ENCODE measurements around the gene TP53INP2. TPM values are rescaled to one million over a fixed set of nuclear protein-coding genes. Genes with fewer than 3 reads are reported as not detected.

Gene TP53INP2
- total and polyA plus RNA-seq, 2 of the 8 experiments (the other 6 are each of a cell fraction or from before 2014, with no cell fraction given), result 2.4 to 4.8 TPM

DNA sequence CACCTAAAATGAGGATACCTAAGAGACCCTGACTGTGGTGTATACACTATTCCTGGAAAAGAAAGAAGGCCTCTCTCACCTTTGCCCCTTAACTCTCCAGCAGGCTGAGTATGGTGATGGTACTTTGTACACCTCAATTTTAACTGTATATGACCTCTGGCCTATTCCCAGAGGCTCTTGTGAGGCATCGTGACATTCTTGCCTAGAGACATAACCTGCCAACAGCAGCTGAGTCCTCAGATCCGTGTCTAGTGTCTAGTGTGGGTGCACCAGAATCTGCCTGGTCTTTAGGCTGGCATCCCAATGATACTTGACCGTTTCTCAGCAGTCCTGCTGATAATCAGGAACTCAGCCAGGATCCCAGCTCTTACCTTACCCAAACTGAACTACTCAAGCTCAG, 20.0 kb downstream of the TP53INP2 start:
- no peak overlapping the region for H2BK20ac ChIP-seq (ENCODE audit: low read length)
- ChIA-PET CTCF (ENCODE audit: partially characterized antibody) (interaction anchor here (0.8 to 1.1 kb wide), 2 partner anchors 11 to 16 kb away, joined by 3 read pairs; no protein-coding TSS in a partner anchor), POLR2A (ENCODE audit: partially characterized antibody) (no interaction called here)
- H2AK5ac ChIP-seq (ENCODE audit: low read depth, low read length), result no peak overlapping the region
- no peak overlapping the region for H3K18ac ChIP-seq (ENCODE audit: extremely low read depth, low read length)
- no peak overlapping the region for H2AFZ ChIP-seq (ENCODE audit: low read length)
- DNase-seq (ENCODE audit: low read depth in 1 of 2, low spot score in 2 of 2), result no peak
- no peak for FAIRE-seq
- no peak overlapping the region for H4K5ac ChIP-seq (ENCODE audit: insufficient read length, low read depth, low read length)
- no peaks in the 10 kb centered on the region for H3K4me1 ChIP-seq (replicated peaks in 1 of 4; ENCODE audit: control insufficient read depth in 3 of 4, insufficient read depth in 4 of 4, low read length in 3 of 4)
- H3K9ac ChIP-seq (replicated peaks in 1 of 4; ENCODE audit: extremely low read depth in 1 of 4, low read depth in 3 of 4, low read length in 3 of 4), result no peak overlapping the region
- H2BK120ac ChIP-seq (replicated peaks; ENCODE audit: low read depth, low read length), result no peak overlapping the region
- no peak overlapping the region for H2BK5ac ChIP-seq (ENCODE audit: low read depth, low read length)
- no peak overlapping the region for H3K4me2 ChIP-seq (ENCODE audit: insufficient read depth in 1 of 2, low read depth in 2 of 2, low read length in 2 of 2)
- no peak overlapping the region for H2BK12ac ChIP-seq (ENCODE audit: low read depth, low read length)
- H3K4ac ChIP-seq (replicated peaks; ENCODE audit: insufficient read length, low read depth, low read length), result no peak overlapping the region
- no peaks in the 10 kb centered on the region for H3K79me1 ChIP-seq (ENCODE audit: low read depth, low read length)
- H4K8ac ChIP-seq (ENCODE audit: extremely low read depth, insufficient read depth, low read length), result no peak overlapping the region
- no peak overlapping the region for H3K14ac ChIP-seq (ENCODE audit: insufficient read length)
- no peaks in the 10 kb centered on the region for H3K27me3 ChIP-seq (replicated peaks in 1 of 4; ENCODE audit: control insufficient read depth in 3 of 4, extremely low read depth in 1 of 4, insufficient read depth in 3 of 4, low read length in 3 of 4)
- H3K36me3 ChIP-seq (ENCODE audit: control insufficient read depth in 2 of 4, insufficient read depth in 4 of 4, low read length in 3 of 4), result peaks cover 0 to 4% (median 3%) of the 10 kb centered on the region in 4 experiments; a peak in 3 of 8 replicates
- 93% methylated on average over 3 of the region's 3 CpGs; no CpG with 5 or more reads in 1 of the 2 experiments for WGBS, 2 experiments (ENCODE audit: extremely low coverage in 1 of 2, insufficient coverage in 1 of 2, insufficient read length in 1 of 2, insufficient replicate concordance in 2 of 2, low coverage in 1 of 2, low lambda C conversion rate in 2 of 2, missing lambda C conversion rate in 1 of 2)
- no peaks in the 10 kb centered on the region for H4K20me1 ChIP-seq (replicated peaks in 1 of 2; ENCODE audit: control insufficient read depth in 1 of 2, insufficient read depth in 2 of 2, low read length in 2 of 2)
- no peak overlapping the region for H3K56ac ChIP-seq (replicated peaks; ENCODE audit: insufficient read length, low read depth, low read length)
- H4K91ac ChIP-seq (replicated peaks; ENCODE audit: insufficient read length, low read length), result no peak overlapping the region
- no peak overlapping the region for H3K27ac ChIP-seq (ENCODE audit: low read depth, low read length)
- H3K23ac ChIP-seq (ENCODE audit: insufficient read length), result no peak overlapping the region
- no peak overlapping the region for H3K4me3 ChIP-seq (ENCODE audit: extremely low read depth in 1 of 4, insufficient read depth in 2 of 4, low read depth in 3 of 4, low read length in 4 of 4)
- no peaks in the 10 kb centered on the region for H3K23me2 ChIP-seq (ENCODE audit: low read depth, low read length)
- no peak overlapping the region for H2BK15ac ChIP-seq (ENCODE audit: low read length)
- no peaks in the 10 kb centered on the region for H3K79me2 ChIP-seq (ENCODE audit: control insufficient read depth in 1 of 2, insufficient read depth in 2 of 2, low read length in 2 of 2)
- H3K9me3 ChIP-seq (ENCODE audit: insufficient read depth in 2 of 2, low read depth in 1 of 2, low read length in 1 of 2), result no peaks in the 10 kb centered on the region
- TF ChIP-seq SP2 (IDR thresholded peaks at IDR 0.05; ENCODE audit: low read length), result no peak
